HUES48 (cell line): ENCODE results near the gene BACH2.

Experiments
- H3K27ac ChIP-seq: one replicate; pipeline ENCODE4 v1.7.0; 2013; ENCODE audit warnings: low read depth, low read length, inconsistent platforms
- H3K27me3 ChIP-seq: 2 replicates; pipeline ENCODE4 v1.6.1; 2013; ENCODE audit warnings: mild to moderate bottlenecking, low read length; ENCODE audit not compliant: control insufficient read depth, insufficient read depth
- H3K36me3 ChIP-seq: 2 replicates; pipeline ENCODE4 v1.6.1; 2013; ENCODE audit warnings: low read length; ENCODE audit not compliant: control insufficient read depth, insufficient read depth
- H3K4me1 ChIP-seq: 2 replicates; pipeline ENCODE4 v1.6.1; 2013; ENCODE audit warnings: mild to moderate bottlenecking, low read length; ENCODE audit not compliant: control insufficient read depth, insufficient read depth
- H3K4me3 ChIP-seq: 2 replicates; pipeline ENCODE4 v1.5.1; 2013; ENCODE audit warnings: mild to moderate bottlenecking, low read depth, low read length
- H3K9ac ChIP-seq: 2 replicates; pipeline ENCODE4 v1.6.1; 2013; ENCODE audit warnings: mild to moderate bottlenecking, low read depth, low read length, moderate library complexity
- H3K9me3 ChIP-seq: 2 replicates; pipeline ENCODE4 v1.6.1; 2013; ENCODE audit warnings: low read length; ENCODE audit not compliant: control insufficient read depth, insufficient read depth

Gene BACH2

GRCh38 chr6:89984926-89985750, 311.5 kb downstream of the BACH2 start:
- peak overlapping the region; percentile 13 for H3K27ac ChIP-seq
- no peak overlapping the region for H3K9ac ChIP-seq
- H3K36me3 ChIP-seq = no peaks in the 10 kb centered on the region
- no peaks in the 10 kb centered on the region for H3K9me3 ChIP-seq
- peaks cover 10% of the 10 kb centered on the region for H3K4me1 ChIP-seq
- no peaks in the 10 kb centered on the region for H3K27me3 ChIP-seq
- no peak overlapping the region for H3K4me3 ChIP-seq

GRCh38 chr6:89980353-89980752, 316.3 kb downstream of the BACH2 start:
- H3K27ac ChIP-seq = no peak overlapping the region
- H3K4me3 ChIP-seq = no peak overlapping the region
- H3K36me3 ChIP-seq = no peaks in the 10 kb centered on the region
- H3K4me1 ChIP-seq = peaks cover 17% of the 10 kb centered on the region
- H3K9ac ChIP-seq = no peak overlapping the region
- H3K27me3 ChIP-seq = no peaks in the 10 kb centered on the region
- H3K9me3 ChIP-seq = no peaks in the 10 kb centered on the region

- Histone ChIP-seq H3K4me3 (no peak overlapping the region), H3K4me1 (peaks cover 17% of the 10 kb centered on the region), H3K36me3 (no peaks in the 10 kb centered on the region), H3K9me3 (no peaks in the 10 kb centered on the region), H3K27me3 (no peaks in the 10 kb centered on the region), H3K9ac (no peak overlapping the region), H3K27ac (no peak overlapping the region)
These were observed 317.0 kb downstream of the BACH2 start for GRCh38 chr6:89979481-89980119.

- peaks cover 17% of the 10 kb centered on the region for H3K4me1 ChIP-seq
- H3K36me3 ChIP-seq = no peaks in the 10 kb centered on the region
- no peak overlapping the region for H3K27ac ChIP-seq
- no peaks in the 10 kb centered on the region for H3K9me3 ChIP-seq
- H3K27me3 ChIP-seq = no peaks in the 10 kb centered on the region
- H3K4me3 ChIP-seq = no peak overlapping the region
- no peak overlapping the region for H3K9ac ChIP-seq
These were observed 317.9 kb downstream of the BACH2 start for GRCh38 chr6:89978749-89979145.

- Histone ChIP-seq H3K36me3 (no peaks in the 10 kb centered on the region), H3K27me3 (no peaks in the 10 kb centered on the region), H3K9ac (no peak overlapping the region), H3K27ac (no peak overlapping the region), H3K4me1 (peaks cover 17% of the 10 kb centered on the region), H3K4me3 (no peak overlapping the region), H3K9me3 (no peaks in the 10 kb centered on the region)
These were observed 318.6 kb downstream of the BACH2 start for GRCh38 chr6:89977808-89978748.

GRCh38 chr6:89976694-89977020, 320.0 kb downstream of the BACH2 start:
- Histone ChIP-seq H3K27me3 (no peaks in the 10 kb centered on the region), H3K4me1 (peaks cover 17% of the 10 kb centered on the region), H3K9ac (no peak overlapping the region), H3K9me3 (no peaks in the 10 kb centered on the region), H3K27ac (no peak overlapping the region), H3K4me3 (no peak overlapping the region), H3K36me3 (no peaks in the 10 kb centered on the region)

GRCh38 chr6:89975991-89976693, 320.5 kb downstream of the BACH2 start:
- H3K4me3 ChIP-seq = no peak overlapping the region
- no peaks in the 10 kb centered on the region for H3K36me3 ChIP-seq
- peaks cover 17% of the 10 kb centered on the region for H3K4me1 ChIP-seq
- no peaks in the 10 kb centered on the region for H3K9me3 ChIP-seq
- no peaks in the 10 kb centered on the region for H3K27me3 ChIP-seq
- H3K9ac ChIP-seq = no peak overlapping the region
- no peak overlapping the region for H3K27ac ChIP-seq

GRCh38 chr6:89975366-89975765, 321.3 kb downstream of the BACH2 start:
- Histone ChIP-seq H3K9ac (no peak overlapping the region), H3K36me3 (no peaks in the 10 kb centered on the region), H3K27ac (no peak overlapping the region), H3K4me3 (no peak overlapping the region), H3K27me3 (no peaks in the 10 kb centered on the region), H3K4me1 (peaks cover 17% of the 10 kb centered on the region), H3K9me3 (no peaks in the 10 kb centered on the region)

- H3K36me3 ChIP-seq = no peaks in the 10 kb centered on the region
- H3K27me3 ChIP-seq = no peaks in the 10 kb centered on the region
- H3K4me1 ChIP-seq = peaks cover 17% of the 10 kb centered on the region
These were observed 321.8 kb downstream of the BACH2 start for GRCh38 chr6:89974834-89975233.

GRCh38 chr6:89972025-89972381, 324.6 kb downstream of the BACH2 start:
- Histone ChIP-seq H3K9ac (no peak overlapping the region), H3K4me3 (no peak overlapping the region), H3K27me3 (no peaks in the 10 kb centered on the region), H3K9me3 (no peaks in the 10 kb centered on the region), H3K4me1 (peaks cover 7% of the 10 kb centered on the region), H3K36me3 (no peaks in the 10 kb centered on the region), H3K27ac (no peak overlapping the region)

More at GRCh38 chr6:89974834-89975233, 321.8 kb downstream of the BACH2 start:
- Histone ChIP-seq H3K9me3 (no peaks in the 10 kb centered on the region), H3K4me3 (no peak overlapping the region), H3K27ac (no peak overlapping the region), H3K9ac (no peak overlapping the region)
